Hepatocyte (in vitro differentiated cells): Measurements from ENCODE around the gene PPP6R2. TPM values are rescaled to one million over a fixed set of nuclear protein-coding genes. Genes with fewer than 3 reads are reported as not detected.

Experiments used
- DNase-seq: peaks from one replicate; pipeline ENCODE4 v3.0.0-alpha.2; 2016; ENCODE audit warnings: low spot score
- H2AFZ ChIP-seq: fragments of 200-600 bp; sonication (generic); 2 replicates; pipeline ENCODE4 v1.6.0; 2016; ENCODE audit warnings: antibody characterized with exemption, mild to moderate bottlenecking
- H3K27ac ChIP-seq: fragments of 200-600 bp; sonication (generic); 2 replicates; pipeline ENCODE4 v1.5.1; 2016; ENCODE audit warnings: mild to moderate bottlenecking
- H3K27me3 ChIP-seq: fragments of 200-600 bp; sonication (generic); 2 replicates; pipeline ENCODE4 v1.6.1; 2016
- H3K36me3 ChIP-seq: fragments of 200-600 bp; sonication (generic); replicated peaks from 2 replicates; pipeline ENCODE4 v1.5.1; 2016; ENCODE audit warnings: low read depth; ENCODE audit not compliant: insufficient read depth
- H3K4me1 ChIP-seq: fragments of 200-600 bp; sonication (generic); 2 replicates; pipeline ENCODE4 v1.5.1; 2016; ENCODE audit warnings: mild to moderate bottlenecking, moderate library complexity; ENCODE audit not compliant: insufficient read depth
- H3K4me2 ChIP-seq: fragments of 200-600 bp; sonication (generic); 2 replicates; pipeline ENCODE4 v1.6.0; 2016
- H3K4me3 ChIP-seq: fragments of 200-600 bp; sonication (generic); 2 replicates; pipeline ENCODE4 v1.5.1; 2016; ENCODE audit warnings: mild to moderate bottlenecking
- H3K79me2 ChIP-seq: fragments of 200-600 bp; sonication (generic); 2 replicates; pipeline ENCODE4 v1.6.0; 2017; ENCODE audit warnings: mild to moderate bottlenecking
- H3K9me2 ChIP-seq: fragments of 200-600 bp; sonication (generic); replicated peaks from 2 replicates; pipeline ENCODE4 v1.6.0; 2017; ENCODE audit warnings: mild to moderate bottlenecking; ENCODE audit not compliant: insufficient read depth
- H3K9me3 ChIP-seq: fragments of 200-600 bp; sonication (generic); 2 replicates; pipeline ENCODE4 v1.5.1; 2016; ENCODE audit warnings: low read depth, mild to moderate bottlenecking
- H4K20me1 ChIP-seq: fragments of 200-600 bp; sonication (generic); 2 replicates; pipeline ENCODE4 v1.6.0; 2016; ENCODE audit warnings: mild to moderate bottlenecking; ENCODE audit not compliant: insufficient read depth, poor library complexity, severe bottlenecking
- CTCF ChIP-seq: fragments of 200-600 bp; sonication (generic); IDR thresholded peaks from 2 replicates; pipeline ENCODE4 v1.5.1; 2016; ENCODE audit warnings: antibody characterized with exemption, mild to moderate bottlenecking; ENCODE audit not compliant: poor library complexity
- EZH2 ChIP-seq: fragments of 200-600 bp; sonication (generic); IDR thresholded peaks from 2 replicates; pipeline ENCODE4 v1.6.1; 2016; ENCODE audit warnings: antibody characterized with exemption, mild to moderate bottlenecking, borderline replicate concordance
- EZH2phosphoT487 ChIP-seq: fragments of 200-600 bp; sonication (generic); IDR thresholded peaks from one replicate; pipeline ENCODE4 v1.6.1; 2018; ENCODE audit warnings: antibody characterized with exemption, mild to moderate bottlenecking, low read depth, moderate library complexity; ENCODE audit not compliant: unreplicated experiment, severe bottlenecking
- WGBS: methylation state at CpG from one replicate; pipeline ENCODE4 v1.1.6; 2016; ENCODE audit warnings: low lambda C conversion rate; ENCODE audit errors: missing lambda C conversion rate; 5-methylcytosine and 5-hydroxymethylcytosine counted together
- polyA plus RNA-seq: library from polyadenylated mRNA; unstranded; fragments of >200 nt; fragmentation: Nextera tagmentation; extraction: Ambion mirVana; gene quantifications from 2 replicates; pipeline ENCODE4 v1.2.1, GENCODE V29; 2016
- total RNA-seq: library from RNA; depleted of rRNA; stranded (reverse); fragments of >200 nt; gene quantifications from 2 replicates; pipeline ENCODE4 v1.2.3, GENCODE V29; 2014

The PPP6R2 gene
- total and polyA plus RNA-seq, 2 experiments from 2014 or later, result 47.0 to 57.9 TPM

GRCh38 chr22:50418624-50419023 is 75.5 kb downstream of the PPP6R2 start:
- Histone ChIP-seq H3K27me3 (no peaks in the 10 kb centered on the region), H4K20me1 (no peaks in the 10 kb centered on the region), H3K4me2 (no peak overlapping the region), H3K4me3 (no peak overlapping the region), H3K4me1 (no peaks in the 10 kb centered on the region), H3K9me3 (no peaks in the 10 kb centered on the region), H3K79me2 (no peaks in the 10 kb centered on the region), H3K36me3 (peaks cover 3% of the 10 kb centered on the region), H2AFZ (no peak overlapping the region), H3K9me2 (no peaks in the 10 kb centered on the region), H3K27ac (no peak overlapping the region)
- TF ChIP-seq EZH2phosphoT487 (no peak), CTCF (no peak), EZH2 (no peak)
- DNase-seq, result no peak
- WGBS, result 98% methylated on average over 5 of the region's 5 CpGs

- WGBS, result 97% methylated on average over 9 of the region's 9 CpGs
- H4K20me1 ChIP-seq, result no peaks in the 10 kb centered on the region
- no peak for DNase-seq
- H3K9me3 ChIP-seq, result no peaks in the 10 kb centered on the region
- H3K9me2 ChIP-seq, result no peaks in the 10 kb centered on the region
- H3K27ac ChIP-seq, result no peak overlapping the region
- H3K79me2 ChIP-seq, result no peaks in the 10 kb centered on the region
- peaks cover 3% of the 10 kb centered on the region for H3K36me3 ChIP-seq
- no peak overlapping the region for H3K4me3 ChIP-seq
- H2AFZ ChIP-seq, result no peak overlapping the region
- H3K4me2 ChIP-seq, result no peak overlapping the region
- no peak for TF ChIP-seq EZH2phosphoT487
- no peak for TF ChIP-seq EZH2
- TF ChIP-seq CTCF, result no peak
- no peaks in the 10 kb centered on the region for H3K27me3 ChIP-seq
- H3K4me1 ChIP-seq, result no peaks in the 10 kb centered on the region
Observed at GRCh38 chr22:50419116-50419515, 76.0 kb downstream of the PPP6R2 start.

- Histone ChIP-seq H3K79me2 (no peaks in the 10 kb centered on the region), H3K27me3 (no peaks in the 10 kb centered on the region), H3K4me2 (no peak overlapping the region), H3K9me2 (no peaks in the 10 kb centered on the region), H3K36me3 (peaks cover 3% of the 10 kb centered on the region), H3K4me3 (no peak overlapping the region), H4K20me1 (no peaks in the 10 kb centered on the region), H2AFZ (no peak overlapping the region), H3K9me3 (no peaks in the 10 kb centered on the region), H3K4me1 (no peaks in the 10 kb centered on the region), H3K27ac (no peak overlapping the region)
- WGBS, result 92% methylated on average over 10 of the region's 10 CpGs
- no peak for TF ChIP-seq CTCF
- no peak for DNase-seq
Observed at GRCh38 chr22:50420015-50420414, 76.9 kb downstream of the PPP6R2 start.

- H4K20me1 ChIP-seq, result no peaks in the 10 kb centered on the region
- 94% methylated on average over 12 of the region's 12 CpGs for WGBS
- H3K27ac ChIP-seq, result no peak overlapping the region
- no peaks in the 10 kb centered on the region for H3K9me3 ChIP-seq
- no peaks in the 10 kb centered on the region for H3K4me1 ChIP-seq
- H3K79me2 ChIP-seq, result no peaks in the 10 kb centered on the region
- peaks cover 3% of the 10 kb centered on the region for H3K36me3 ChIP-seq
- no peak for DNase-seq
- no peak for TF ChIP-seq EZH2
- TF ChIP-seq EZH2phosphoT487, result no peak
- TF ChIP-seq CTCF, result no peak
- H3K4me2 ChIP-seq, result no peak overlapping the region
- H3K27me3 ChIP-seq, result no peaks in the 10 kb centered on the region
- H3K4me3 ChIP-seq, result no peak overlapping the region
- H2AFZ ChIP-seq, result no peak overlapping the region
- H3K9me2 ChIP-seq, result no peaks in the 10 kb centered on the region
Observed at GRCh38 chr22:50420581-50420980, 77.5 kb downstream of the PPP6R2 start.
